ENCODE results near the gene ERGIC2. TPM values are rescaled to one million over a fixed set of nuclear protein-coding genes. Genes with fewer than 3 reads are reported as not detected.

ERGIC2 gene
- total and polyA plus RNA-seq, 11 donors = 45.5 to 134 (median 84.8) TPM

- intact Hi-C loops (cut with DNase I) = no loop called here
- DNase-seq = no peak
- Histone ChIP-seq H3K4me1 (no peaks in the 10 kb centered on the region), H3K27me3 (peaks cover 0 to 4% (median 0%) of the 10 kb centered on the region in 9 donors), H3K27ac (no peak overlapping the region), H3K4me3 (no peak overlapping the region), H3K36me3 (no peaks in the 10 kb centered on the region), H3K9me3 (no peaks in the 10 kb centered on the region)
- TF ChIP-seq CTCF (IDR thresholded peaks at IDR 0.05) (no peak), POLR2A (IDR thresholded peaks at IDR 0.05) (no peak)
- no peak for ATAC-seq
Measured at GRCh38 chr12:29416748-29417147, 35.8 kb upstream of the ERGIC2 start.

- DNase-seq (no peak), ATAC-seq (no peak)
- WGBS, 4 donors = 40 to 51% (median 45%) methylated on average over 4 of the region's 4 CpGs
- Histone ChIP-seq H3K27me3 (peaks cover 0 to 4% (median 0%) of the 10 kb centered on the region in 9 donors), H3K4me1 (no peaks in the 10 kb centered on the region), H3K9me3 (peaks cover 0 to 2% (median 0%) of the 10 kb centered on the region in 12 donors), H3K4me3 (no peak overlapping the region), H3K27ac (no peak overlapping the region), H3K36me3 (no peaks in the 10 kb centered on the region)
- intact Hi-C loops (cut with DNase I) = no loop called here
- TF ChIP-seq CTCF (IDR thresholded peaks at IDR 0.05) = no peak
- TF ChIP-seq POLR2A (IDR thresholded peaks at IDR 0.05) = no peak
Measured at GRCh38 chr12:29415111-29415510, 34.1 kb upstream of the ERGIC2 start.

GRCh38 chr12:29414368-29414767, 33.4 kb upstream of the ERGIC2 start:
- Histone ChIP-seq H3K9me3 (peaks cover 0 to 3% (median 0%) of the 10 kb centered on the region in 12 donors), H3K27me3 (peaks cover 0 to 4% (median 0%) of the 10 kb centered on the region in 9 donors), H3K36me3 (no peaks in the 10 kb centered on the region), H3K27ac (no peak overlapping the region), H3K4me1 (no peaks in the 10 kb centered on the region), H3K4me3 (no peak overlapping the region)
- intact Hi-C loops (cut with DNase I) = no loop called here
- DNase-seq = no peak
- no peak for ATAC-seq
- TF ChIP-seq POLR2A (IDR thresholded peaks at IDR 0.05) (no peak), CTCF (IDR thresholded peaks at IDR 0.05) (no peak)

GRCh38 chr12:29405561-29405960, 24.6 kb upstream of the ERGIC2 start:
- Histone ChIP-seq H3K27me3 (no peaks in the 10 kb centered on the region), H3K4me3 (no peak overlapping the region), H3K9me3 (peaks cover 0 to 3% (median 0%) of the 10 kb centered on the region in 12 donors), H3K36me3 (no peaks in the 10 kb centered on the region), H3K27ac (no peak overlapping the region), H3K4me1 (no peaks in the 10 kb centered on the region)
- intact Hi-C loops (cut with DNase I) = no loop called here
- no peak for DNase-seq
- WGBS, 4 donors = 43 to 61% (median 55%) methylated on average over 4 of the region's 4 CpGs
- ATAC-seq = no peak
- no peak for TF ChIP-seq CTCF (IDR thresholded peaks at IDR 0.05)
- no peak for TF ChIP-seq POLR2A (IDR thresholded peaks at IDR 0.05)

All from heart left ventricle (tissue), 16 donors.